ENCODE data around the gene BIRC7.

- TF ChIP-seq YY1 (IDR thresholded peaks at IDR 0.05; ENCODE audit: insufficient read depth, insufficient read length) (no peak), ZNF274 (IDR thresholded peaks at IDR 0.05; ENCODE audit: low read depth, low read length) (no peak), SUZ12 (IDR thresholded peaks at IDR 0.05; ENCODE audit: extremely low read depth, insufficient read depth, insufficient read length) (no peak)
These were observed 47.8 kb downstream of the BIRC7 start for GRCh38 chr20:63283397-63284082.

Measured in NT2/D1 (cell line).